SJSA1 (cell line): Measurements from ENCODE around the gene PCDHB14. TPM values are rescaled to one million over a fixed set of nuclear protein-coding genes. Genes with fewer than 3 reads are reported as not detected.
"Not testable (repeated sequence)": the region's sequence is repeated elsewhere in the genome, so short reads cannot be mapped to it uniquely, and the experiment has no call there.

Experiments
- DNase-seq, 2 experiments: peaks; one replicate each; pipeline ENCODE4 v3.0.0-alpha.2; 2015 to 2020; ENCODE audit warnings: low spot score in 2 of 2, low read depth in 1 of 2
- H3K27ac ChIP-seq: fragments of 250-450 bp; sonication (Bioruptor Pico); 2 replicates; pipeline ENCODE4 v1.5.1; 2020; ENCODE audit warnings: mild to moderate bottlenecking, moderate library complexity
- H3K27me3 ChIP-seq: fragments of 250-450 bp; sonication (Bioruptor Pico); replicated peaks from 2 replicates; pipeline ENCODE4 v1.5.1; 2020; ENCODE audit warnings: mild to moderate bottlenecking, moderate library complexity
- H3K36me3 ChIP-seq: fragments of 250-450 bp; sonication (Bioruptor Pico); 2 replicates; pipeline ENCODE4 v1.5.1; 2020; ENCODE audit warnings: mild to moderate bottlenecking
- H3K4me1 ChIP-seq: fragments of 250-450 bp; sonication (Bioruptor Pico); replicated peaks from 2 replicates; pipeline ENCODE4 v1.6.1; 2021; ENCODE audit warnings: mild to moderate bottlenecking
- H3K4me3 ChIP-seq: fragments of 250-450 bp; sonication (Bioruptor Pico); 2 replicates; pipeline ENCODE4 v1.5.1; 2020; ENCODE audit warnings: mild to moderate bottlenecking
- H3K9me3 ChIP-seq: fragments of 250-450 bp; sonication (Bioruptor Pico); replicated peaks from 2 replicates; pipeline ENCODE4 v1.5.1; 2020; ENCODE audit warnings: mild to moderate bottlenecking
- total RNA-seq: library from RNA; depleted of rRNA; stranded (reverse); fragments of >200 nt; shearing (Covaris generic); gene quantifications from 2 replicates; pipeline ENCODE4 v1.2.3, GENCODE V29; 2014; rRNA removed

PCDHB14 gene
- total RNA-seq, result 18.6 and 28.4 TPM in 2 replicates

DNA sequence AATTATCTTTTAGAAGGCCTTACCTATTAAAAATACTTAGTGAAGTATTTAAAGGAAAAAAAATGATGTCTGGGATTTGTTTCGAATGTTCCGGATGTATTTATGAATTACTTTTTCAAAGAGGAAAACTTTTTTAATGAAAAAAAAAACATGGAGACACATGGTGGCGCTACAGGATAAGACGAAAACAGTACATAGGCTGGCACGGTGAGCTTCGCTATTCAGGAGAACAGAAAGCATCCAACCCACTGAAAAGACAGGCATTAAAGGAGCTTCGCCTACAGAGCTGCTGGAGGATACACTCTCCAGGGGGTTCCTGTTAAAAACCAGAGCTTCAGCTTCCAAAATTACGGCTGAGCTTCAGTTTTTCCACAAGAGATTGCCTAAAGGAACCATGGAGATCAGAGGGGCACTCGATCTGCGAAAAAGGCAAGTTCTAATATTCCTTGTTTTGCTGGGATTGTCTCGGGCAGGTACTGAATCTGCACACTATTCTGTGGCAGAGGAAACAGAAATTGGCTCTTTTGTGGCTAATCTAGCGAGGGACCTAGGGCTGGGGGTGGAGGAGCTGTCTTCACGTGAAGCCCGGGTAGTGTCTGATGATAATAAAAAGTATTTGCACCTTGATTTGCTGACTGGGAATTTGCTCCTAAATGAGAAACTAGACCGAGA is at the start of gene PCDHB14:
PCDHB14 (plus strand) TSS at position 232 of the 672 bp plus-strand sequence; CDS start at position 395, 163 bp downstream.
- Histone ChIP-seq H3K4me3 (peak within 1 kb of the TSS; percentile 43), H3K9me3 (peaks cover 2% of the 10 kb centered on the region; the same call in 1 of the 2 replicates), H3K27me3 (no peaks in the 10 kb centered on the region), H3K27ac (no peak within 1 kb of the TSS), H3K4me1 (no peaks in the 10 kb centered on the region), H3K36me3 (no peaks in the 10 kb centered on the region)
- DNase-seq, result peak in 1 of 2 experiments; percentile 74

DNA sequence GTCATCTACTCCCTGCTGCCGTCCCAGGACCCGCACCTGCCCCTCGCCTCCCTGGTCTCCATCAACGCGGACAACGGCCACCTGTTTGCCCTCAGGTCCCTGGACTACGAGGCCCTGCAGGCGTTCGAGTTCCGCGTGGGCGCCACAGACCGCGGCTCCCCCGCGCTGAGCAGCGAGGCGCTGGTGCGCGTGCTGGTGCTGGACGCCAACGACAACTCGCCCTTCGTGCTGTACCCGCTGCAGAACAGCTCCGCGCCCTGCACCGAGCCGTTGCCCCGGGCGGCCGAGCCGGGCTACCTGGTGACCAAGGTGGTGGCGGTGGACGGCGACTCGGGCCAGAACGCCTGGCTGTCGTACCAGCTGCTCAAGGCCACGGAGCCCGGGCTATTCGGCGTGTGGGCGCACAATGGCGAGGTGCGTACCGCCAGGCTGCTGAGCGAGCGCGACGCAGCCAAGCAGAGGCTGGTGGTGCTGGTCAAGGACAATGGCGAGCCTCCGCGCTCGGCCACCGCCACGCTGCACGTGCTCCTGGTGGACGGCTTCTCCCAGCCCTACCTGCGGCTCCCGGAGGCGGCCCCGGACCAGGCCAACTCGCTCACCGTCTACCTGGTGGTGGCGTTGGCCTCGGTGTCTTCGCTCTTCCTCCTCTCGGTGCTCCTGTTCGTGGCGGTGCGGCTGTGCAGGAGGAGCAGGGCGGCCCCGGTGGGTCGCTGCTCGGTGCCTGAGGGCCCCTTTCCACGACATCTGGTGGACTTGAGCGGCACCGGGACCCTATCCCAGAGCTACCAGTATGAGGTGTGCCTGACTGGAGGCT is 48.6 kb upstream of the PCDHB14 start:
- not testable (repeated sequence) for H3K4me3 ChIP-seq, H3K9me3 ChIP-seq, H3K4me1 ChIP-seq, H3K27me3 ChIP-seq, H3K36me3 ChIP-seq, H3K27ac ChIP-seq
- DNase-seq, result peak in 1 of 2 experiments; percentile 30

DNA sequence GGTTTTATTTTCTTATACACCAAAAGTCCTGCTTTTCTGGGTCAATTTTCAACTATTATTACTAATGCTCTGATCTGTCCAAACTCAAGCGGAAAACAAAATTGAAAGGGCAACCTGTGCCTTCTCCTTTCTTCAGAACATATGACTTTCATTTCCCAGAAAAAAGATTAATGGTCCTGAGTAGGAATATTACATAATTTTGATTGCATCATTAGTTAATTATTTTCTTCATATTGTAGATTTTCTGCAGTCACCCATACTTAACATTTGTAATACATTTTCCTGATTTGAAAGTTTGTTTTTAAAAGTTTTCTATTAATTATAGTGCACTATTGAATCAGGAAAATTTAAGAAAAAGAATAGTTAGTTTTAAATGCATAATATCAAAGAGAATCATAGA is 47.2 kb upstream of the PCDHB14 start:
- Histone ChIP-seq H3K27me3 (no peaks in the 10 kb centered on the region), H3K36me3 (no peaks in the 10 kb centered on the region), H3K4me1 (no peaks in the 10 kb centered on the region), H3K4me3 (no peak overlapping the region), H3K9me3 (peaks cover 3% of the 10 kb centered on the region; the same call in 1 of the 2 replicates), H3K27ac (no peak overlapping the region)
- no peak for DNase-seq

DNA sequence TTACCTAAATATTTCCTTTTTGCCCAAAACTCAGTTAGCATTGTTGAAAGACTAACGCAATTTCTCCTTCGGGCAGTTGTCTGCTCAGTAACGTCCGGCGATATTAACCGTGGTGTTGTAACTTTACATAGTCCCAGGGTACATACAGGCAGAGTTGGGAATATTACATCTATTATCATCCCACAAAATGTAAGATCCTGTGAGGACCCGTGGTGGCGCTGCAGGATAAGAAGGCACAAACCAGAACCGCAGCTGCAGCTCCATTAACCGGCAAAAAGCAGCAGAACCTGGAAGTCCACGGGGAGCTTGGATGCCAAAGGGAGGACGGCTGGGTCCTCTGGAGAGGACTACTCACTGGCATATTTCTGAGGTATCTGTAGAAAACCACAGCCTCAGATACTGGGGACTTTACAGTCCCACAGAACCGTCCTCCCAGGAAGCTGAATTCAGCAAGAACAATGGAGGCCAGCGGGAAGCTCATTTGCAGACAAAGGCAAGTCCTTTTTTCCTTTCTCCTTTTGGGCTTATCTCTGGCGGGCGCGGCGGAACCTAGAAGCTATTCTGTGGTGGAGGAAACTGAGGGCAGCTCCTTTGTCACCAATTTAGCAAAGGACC is 45.5 kb upstream of the PCDHB14 start, which contains the start of gene PCDHB8:
PCDHB8 (plus strand) TSS at position 214 of the 615 bp plus-strand sequence; CDS start at position 459, 245 bp downstream.
- H3K27ac ChIP-seq, H3K36me3 ChIP-seq, H3K4me1 ChIP-seq, H3K9me3 ChIP-seq, H3K27me3 ChIP-seq, H3K4me3 ChIP-seq: not testable (repeated sequence)
- peak in 1 of 2 experiments; percentile 25 for DNase-seq

DNA sequence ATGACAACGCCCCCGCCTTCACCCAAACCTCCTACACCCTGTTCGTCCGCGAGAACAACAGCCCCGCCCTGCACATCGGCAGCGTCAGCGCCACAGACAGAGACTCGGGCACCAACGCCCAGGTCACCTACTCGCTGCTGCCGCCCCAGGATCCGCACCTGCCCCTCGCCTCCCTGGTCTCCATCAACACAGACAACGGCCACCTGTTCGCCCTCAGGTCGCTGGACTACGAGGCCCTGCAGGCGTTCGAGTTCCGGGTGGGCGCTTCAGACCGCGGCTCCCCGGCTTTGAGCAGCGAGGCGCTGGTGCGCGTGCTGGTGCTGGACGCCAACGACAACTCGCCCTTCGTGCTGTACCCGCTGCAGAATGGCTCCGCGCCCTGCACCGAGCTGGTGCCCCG is 43.8 kb upstream of the PCDHB14 start:
- H3K4me1 ChIP-seq, H3K36me3 ChIP-seq, H3K4me3 ChIP-seq, H3K27me3 ChIP-seq, DNase-seq, H3K27ac ChIP-seq: not testable (repeated sequence)
- peaks cover 12% of the 10 kb centered on the region for H3K9me3 ChIP-seq

DNA sequence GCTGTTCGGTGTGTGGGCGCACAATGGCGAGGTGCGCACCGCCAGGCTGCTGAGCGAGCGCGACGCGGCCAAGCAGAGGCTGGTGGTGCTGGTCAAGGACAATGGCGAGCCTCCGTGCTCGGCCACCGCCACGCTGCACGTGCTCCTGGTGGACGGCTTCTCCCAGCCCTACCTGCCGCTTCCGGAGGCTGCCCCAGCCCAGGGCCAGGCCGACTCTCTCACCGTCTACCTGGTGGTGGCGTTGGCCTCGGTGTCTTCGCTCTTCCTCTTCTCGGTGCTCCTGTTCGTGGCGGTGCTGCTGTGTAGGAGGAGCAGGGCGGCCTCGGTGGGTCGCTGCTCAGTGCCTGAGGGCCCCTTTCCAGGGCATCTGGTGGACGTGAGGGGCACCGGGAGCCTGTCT is 43.3 kb upstream of the PCDHB14 start:
- not testable (repeated sequence) for H3K4me3 ChIP-seq, H3K36me3 ChIP-seq, H3K4me1 ChIP-seq, H3K27ac ChIP-seq, DNase-seq, H3K27me3 ChIP-seq
- H3K9me3 ChIP-seq, result peaks cover 16% of the 10 kb centered on the region

DNA sequence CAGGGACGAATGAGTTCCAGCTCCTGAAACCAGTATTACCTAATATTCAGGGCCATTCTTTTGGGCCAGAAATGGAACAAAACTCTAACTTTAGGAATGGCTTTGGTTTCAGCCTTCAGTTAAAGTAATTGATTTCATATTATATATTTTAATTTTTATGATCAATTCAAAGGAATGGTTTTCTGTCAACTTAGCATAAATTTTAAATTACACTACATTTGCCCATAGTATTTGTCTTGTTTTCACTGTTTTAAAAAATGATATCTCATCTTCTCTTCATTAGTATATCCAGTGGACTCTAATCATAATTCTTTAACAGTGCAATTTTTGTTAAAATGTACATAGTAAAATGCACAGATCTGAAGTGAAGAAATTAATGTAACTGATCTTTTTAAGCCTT is 42.8 kb upstream of the PCDHB14 start:
- Histone ChIP-seq H3K36me3 (peaks cover 10% of the 10 kb centered on the region), H3K27ac (no peak overlapping the region), H3K4me1 (no peaks in the 10 kb centered on the region), H3K27me3 (no peaks in the 10 kb centered on the region), H3K9me3 (peaks cover 17% of the 10 kb centered on the region), H3K4me3 (no peak overlapping the region)
- no peak for DNase-seq

DNA sequence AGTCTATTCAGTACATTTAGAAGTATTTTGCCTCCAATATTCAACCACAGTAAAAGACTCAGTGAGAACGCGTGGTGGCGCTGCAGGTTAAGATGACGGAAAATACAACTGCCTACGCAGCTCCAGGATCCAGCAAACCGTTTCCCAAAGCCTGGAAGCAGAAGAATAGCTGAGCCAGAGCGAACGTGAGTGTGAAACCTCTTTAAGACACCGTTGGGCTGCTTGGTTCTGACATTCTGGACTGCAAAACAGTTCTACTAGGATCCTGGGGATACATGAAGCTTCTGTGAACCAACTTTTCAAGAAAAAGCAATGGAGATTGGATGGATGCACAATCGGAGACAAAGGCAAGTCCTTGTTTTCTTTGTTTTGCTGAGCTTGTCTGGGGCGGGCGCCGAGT is 40.9 kb upstream of the PCDHB14 start, which contains the start of gene PCDHB16:
PCDHB16 (plus strand) TSS at position 140 of the 400 bp plus-strand sequence; CDS start at position 313, 173 bp downstream.
- H3K27ac ChIP-seq, result peak within 1 kb of the TSS; percentile 71
- peak within 1 kb of the TSS; percentile 50 for H3K4me3 ChIP-seq

DNA sequence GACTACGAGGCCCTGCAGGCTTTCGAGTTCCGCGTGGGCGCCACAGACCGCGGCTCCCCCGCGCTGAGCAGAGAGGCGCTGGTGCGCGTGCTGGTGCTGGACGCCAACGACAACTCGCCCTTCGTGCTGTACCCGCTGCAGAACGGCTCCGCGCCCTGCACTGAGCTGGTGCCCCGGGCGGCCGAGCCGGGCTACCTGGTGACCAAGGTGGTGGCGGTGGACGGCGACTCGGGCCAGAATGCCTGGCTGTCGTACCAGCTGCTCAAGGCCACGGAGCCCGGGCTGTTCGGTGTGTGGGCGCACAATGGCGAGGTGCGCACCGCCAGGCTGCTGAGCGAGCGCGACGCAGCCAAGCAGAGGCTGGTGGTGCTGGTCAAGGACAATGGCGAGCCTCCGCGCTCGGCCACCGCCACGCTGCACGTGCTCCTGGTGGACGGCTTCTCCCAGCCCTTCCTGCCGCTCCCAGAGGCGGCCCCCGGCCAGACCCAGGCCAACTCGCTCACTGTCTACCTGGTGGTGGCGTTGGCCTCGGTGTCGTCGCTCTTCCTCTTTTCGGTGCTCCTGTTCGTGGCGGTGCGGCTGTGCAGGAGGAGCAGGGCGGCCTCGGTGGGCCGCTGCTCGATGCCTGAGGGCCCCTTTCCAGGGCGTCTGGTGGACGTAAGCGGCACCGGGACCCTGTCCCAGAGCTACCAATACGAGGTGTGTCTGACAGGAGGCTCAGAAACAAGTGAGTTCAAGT is 38.9 kb upstream of the PCDHB14 start:
- H3K36me3 ChIP-seq, result peaks cover 19% of the 10 kb centered on the region
- H3K27me3 ChIP-seq, DNase-seq, H3K4me1 ChIP-seq, H3K4me3 ChIP-seq, H3K27ac ChIP-seq: not testable (repeated sequence)
- H3K9me3 ChIP-seq, result peaks cover 26% of the 10 kb centered on the region

More for the DNA sequence above, 40.9 kb upstream of the PCDHB14 start, which contains the start of gene PCDHB16:
- no peaks in the 10 kb centered on the region for H3K4me1 ChIP-seq
- DNase-seq, result peak; percentile 71 to 77
- peaks cover 26% of the 10 kb centered on the region for H3K9me3 ChIP-seq
- H3K27me3 ChIP-seq, result no peaks in the 10 kb centered on the region
- peaks cover 16% of the 10 kb centered on the region for H3K36me3 ChIP-seq

DNA sequence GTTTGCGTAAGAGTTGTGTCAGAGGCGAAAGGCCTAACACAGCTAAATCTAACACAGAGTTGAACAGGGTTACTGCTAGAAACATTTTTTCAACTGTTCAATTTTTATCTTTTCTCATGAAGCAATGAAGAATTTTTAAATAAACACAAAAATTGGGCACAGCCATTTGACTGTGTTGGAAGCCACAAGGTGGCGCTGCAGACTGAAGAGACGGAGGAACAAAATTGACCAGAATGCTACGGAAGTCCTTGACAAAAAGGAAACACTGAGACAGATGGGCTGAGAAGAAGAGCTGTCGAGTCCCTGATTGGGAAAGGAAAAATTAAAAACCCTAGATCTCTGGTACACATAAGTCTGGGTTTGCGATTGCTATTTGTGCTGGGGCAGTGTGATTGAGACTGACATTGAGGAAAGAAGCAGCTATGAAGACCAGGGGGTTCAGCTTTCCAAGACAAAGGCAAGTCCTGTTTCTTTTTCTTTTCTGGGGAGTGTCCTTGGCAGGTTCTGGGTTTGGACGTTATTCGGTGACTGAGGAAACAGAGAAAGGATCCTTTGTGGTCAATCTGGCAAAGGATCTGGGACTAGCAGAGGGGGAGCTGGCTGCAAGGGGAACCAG is 36.1 kb upstream of the PCDHB14 start, which contains the start of gene PCDHB9:
PCDHB9 (plus strand) TSS at position 265 of the 616 bp plus-strand sequence; CDS start at position 423, 158 bp downstream.
- Histone ChIP-seq H3K9me3 (peaks cover 26% of the 10 kb centered on the region), H3K27me3 (no peaks in the 10 kb centered on the region), H3K4me3 (no peak within 1 kb of the TSS), H3K27ac (no peak within 1 kb of the TSS), H3K36me3 (peaks cover 19% of the 10 kb centered on the region), H3K4me1 (no peaks in the 10 kb centered on the region)
- DNase-seq, result no peak

DNA sequence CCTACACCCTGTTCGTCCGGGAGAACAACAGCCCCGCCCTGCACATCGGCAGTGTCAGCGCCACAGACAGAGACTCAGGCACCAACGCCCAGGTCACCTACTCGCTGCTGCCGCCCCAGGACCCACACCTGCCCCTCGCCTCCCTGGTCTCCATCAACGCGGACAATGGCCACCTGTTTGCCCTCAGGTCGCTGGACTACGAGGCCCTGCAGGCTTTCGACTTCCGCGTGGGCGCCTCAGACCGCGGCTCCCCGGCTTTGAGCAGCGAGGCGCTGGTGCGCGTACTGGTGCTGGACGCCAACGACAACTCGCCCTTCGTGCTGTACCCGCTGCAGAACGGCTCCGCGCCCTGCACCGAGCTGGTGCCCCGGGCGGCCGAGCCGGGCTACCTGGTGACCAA is 34.5 kb upstream of the PCDHB14 start:
- DNase-seq, result peak in 1 of 2 experiments; percentile 38
- not testable (repeated sequence) for H3K27ac ChIP-seq, H3K4me1 ChIP-seq, H3K4me3 ChIP-seq, H3K27me3 ChIP-seq
- Histone ChIP-seq H3K9me3 (peaks cover 17% of the 10 kb centered on the region), H3K36me3 (peaks cover 15% of the 10 kb centered on the region)

DNA sequence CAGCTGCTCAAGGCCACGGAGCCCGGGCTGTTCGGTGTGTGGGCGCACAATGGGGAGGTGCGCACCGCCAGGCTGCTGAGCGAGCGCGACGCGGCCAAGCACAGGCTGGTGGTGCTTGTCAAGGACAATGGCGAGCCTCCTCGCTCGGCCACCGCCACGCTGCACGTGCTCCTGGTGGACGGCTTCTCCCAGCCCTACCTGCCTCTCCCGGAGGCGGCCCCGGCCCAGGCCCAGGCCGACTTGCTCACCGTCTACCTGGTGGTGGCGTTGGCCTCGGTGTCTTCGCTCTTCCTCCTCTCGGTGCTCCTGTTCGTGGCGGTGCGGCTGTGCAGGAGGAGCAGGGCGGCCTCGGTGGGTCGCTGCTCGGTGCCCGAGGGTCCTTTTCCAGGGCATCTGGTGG is 34.0 kb upstream of the PCDHB14 start:
- H3K4me1 ChIP-seq, H3K27ac ChIP-seq, H3K27me3 ChIP-seq, H3K4me3 ChIP-seq: not testable (repeated sequence)
- Histone ChIP-seq H3K9me3 (peaks cover 17% of the 10 kb centered on the region), H3K36me3 (peaks cover 14% of the 10 kb centered on the region)
- DNase-seq, result peak in 1 of 2 experiments; percentile 17
